PC-9 (cell line): ENCODE data around the gene CRADD. TPM values are rescaled to one million over a fixed set of nuclear protein-coding genes. Genes with fewer than 3 reads are reported as not detected.
"Not testable (repeated sequence)": the region's sequence is repeated elsewhere in the genome, so short reads cannot be mapped to it uniquely, and the experiment has no call there.

ENCODE experiments used
- BruUV-seq: library from RNA; stranded (reverse); fragments of 400-500 nt; replicated peaks from 2 replicates; lab custom pipeline; 2021; lab: Mats Ljungman, UMichigan
- CTCF ChIA-PET: fragments of 300-600 bp; sonication (Branson Sonifier 250); formaldehyde crosslinking; loops from one replicate; lab custom pipeline; 2022; ENCODE audit warnings: antibody characterized with exemption; lab: Charles Lee
- POLR2A ChIA-PET: fragments of 300-600 bp; sonication (Branson Sonifier 250); formaldehyde crosslinking; loops from one replicate; lab custom pipeline; 2022; ENCODE audit warnings: antibody characterized with exemption; ENCODE audit not compliant: unreplicated experiment; lab: Charles Lee
- DNase-seq, 2 experiments: peaks; one replicate each; pipeline versions ENCODE4 v3.0.0 to v3.0.0-alpha.2; 2015 to 2022; ENCODE audit warnings: mixed read lengths in 1 of 2
- H2AFZ ChIP-seq: fragments of 200-600 bp; sonication (generic); 2 replicates; pipeline ENCODE4 v1.8.1; 2017; ENCODE audit warnings: antibody characterized with exemption
- H3F3A ChIP-seq: fragments of 200-600 bp; sonication (generic); 2 replicates; pipeline ENCODE4 v1.8.1; 2017; ENCODE audit warnings: antibody characterized with exemption, mild to moderate bottlenecking, low read depth; ENCODE audit not compliant: insufficient read depth
- H3K27ac ChIP-seq: fragments of 200-600 bp; sonication (generic); 2 replicates; pipeline ENCODE4 v1.6.1; 2016; ENCODE audit warnings: mixed run types
- H3K27me3 ChIP-seq: fragments of 200-600 bp; sonication (generic); 2 replicates; pipeline ENCODE4 v1.6.1; 2016; ENCODE audit warnings: low read depth, mixed run types; ENCODE audit not compliant: insufficient read depth
- H3K36me3 ChIP-seq: fragments of 200-600 bp; sonication (generic); 2 replicates; pipeline ENCODE4 v1.6.1; 2016; ENCODE audit warnings: low read depth, mixed run types
- H3K4me1 ChIP-seq: fragments of 200-600 bp; sonication (generic); replicated peaks from 2 replicates; pipeline ENCODE4 v1.6.1; 2016; ENCODE audit warnings: mixed run types; ENCODE audit not compliant: insufficient read depth
- H3K4me2 ChIP-seq: fragments of 200-600 bp; sonication (generic); 2 replicates; pipeline ENCODE4 v1.6.1; 2017; ENCODE audit warnings: mixed run types
- H3K4me3 ChIP-seq: fragments of 200-600 bp; sonication (generic); 2 replicates; pipeline ENCODE4 v1.6.1; 2016; ENCODE audit warnings: mixed run types
- H3K79me2 ChIP-seq: fragments of 200-600 bp; sonication (generic); 2 replicates; pipeline ENCODE4 v1.6.1; 2017; ENCODE audit warnings: low read depth, mixed run types
- H3K9me2 ChIP-seq: fragments of 200-600 bp; sonication (generic); 2 replicates; pipeline ENCODE4 v1.8.1; 2017; ENCODE audit warnings: mild to moderate bottlenecking; ENCODE audit not compliant: insufficient read depth
- H3K9me3 ChIP-seq: fragments of 200-600 bp; sonication (generic); 2 replicates; pipeline ENCODE4 v1.8.1; 2016; ENCODE audit warnings: low read depth; ENCODE audit not compliant: insufficient read depth
- H4K20me1 ChIP-seq: fragments of 200-600 bp; sonication (generic); 2 replicates; pipeline ENCODE4 v1.8.1; 2017; ENCODE audit not compliant: insufficient read depth
- CTCF ChIP-seq: fragments of 200-600 bp; sonication (generic); conservative IDR thresholded peaks from 2 replicates; pipeline ENCODE4 v1.6.1; 2017; ENCODE audit warnings: mixed run types, antibody characterized with exemption, mild to moderate bottlenecking, moderate library complexity
- EZH2 ChIP-seq: fragments of 200-600 bp; sonication (generic); IDR thresholded peaks from 2 replicates; pipeline ENCODE4 v1.8.0; 2017; ENCODE audit warnings: antibody characterized with exemption, low read depth
- intact Hi-C: fragments of 100-400 bp; cut with micrococcal nuclease; formaldehyde crosslinking; loops from one replicate; pipeline ENCODE4 v1.10.0; 2022; ENCODE audit not compliant: unreplicated experiment
- total RNA-seq: library from RNA; stranded (reverse); gene quantifications from 2 replicates; pipeline ENCODE4 v1.2.3, GENCODE V29; 2021

CRADD gene
- total RNA-seq, 1 experiment from 2014 or later, result 7.6 TPM

- BruUV-seq, result no TSS peak
- ChIA-PET POLR2A (no interaction called here), CTCF (no interaction called here)
- 0 out of 2 replicates have a peak overlapping the region, but pooled peaks have one; percentile 11 for H3K4me2 ChIP-seq
- H3F3A ChIP-seq, result peaks cover 6% of the 10 kb centered on the region; the same call in 1 of the 2 replicates
- no peak for TF ChIP-seq EZH2
- TF ChIP-seq CTCF, result no peak
- peaks cover 24% of the 10 kb centered on the region for H3K4me1 ChIP-seq
- no peaks in the 10 kb centered on the region for H3K36me3 ChIP-seq
- H3K27ac ChIP-seq, result no peak overlapping the region
- H3K9me3 ChIP-seq, result no peaks in the 10 kb centered on the region
- no peak overlapping the region for H3K4me3 ChIP-seq
- no peaks in the 10 kb centered on the region for H3K27me3 ChIP-seq
- no peak overlapping the region for H2AFZ ChIP-seq
- DNase-seq, result no peak
- H3K79me2 ChIP-seq, result no peaks in the 10 kb centered on the region
- intact Hi-C loops, result loop anchor here (5.0 kb wide), 2 partner anchors 98 to 313 kb away; partner anchors contain the start of gene SOCS2
- H4K20me1 ChIP-seq, result no peaks in the 10 kb centered on the region
- H3K9me2 ChIP-seq, result no peaks in the 10 kb centered on the region
Measured at GRCh38 chr12:93884794-93885460, 207.8 kb downstream of the CRADD start.

- not testable (repeated sequence) for H3K9me3 ChIP-seq, H2AFZ ChIP-seq, H3K27ac ChIP-seq, BruUV-seq, H3K79me2 ChIP-seq, H3K4me3 ChIP-seq, H3F3A ChIP-seq, H3K27me3 ChIP-seq, H3K9me2 ChIP-seq, H3K4me2 ChIP-seq, H4K20me1 ChIP-seq, H3K36me3 ChIP-seq, DNase-seq
- POLR2A ChIA-PET, result interaction anchor here (0.5 kb wide), 1 partner anchor 1427 kb away, joined by 3 read pairs; no protein-coding TSS in a partner anchor
- intact Hi-C loops, result loop anchor here (5.0 kb wide), 2 partner anchors 99 to 314 kb away; partner anchors contain the start of gene SOCS2
- peaks cover 16% of the 10 kb centered on the region for H3K4me1 ChIP-seq
- CTCF ChIA-PET, result interaction anchor here (0.6 to 0.7 kb wide), 2 partner anchors 93 to 383 kb away, joined by 4 to 7 read pairs; no protein-coding TSS in a partner anchor
Measured at GRCh38 chr12:93885973-93886532, 208.9 kb downstream of the CRADD start.

GRCh38 chr12:93886533-93887511 is 209.6 kb downstream of the CRADD start:
- Histone ChIP-seq H3K27ac (no peak overlapping the region), H3K4me3 (no peak overlapping the region), H3K27me3 (no peaks in the 10 kb centered on the region), H3K9me2 (no peaks in the 10 kb centered on the region), H3K79me2 (no peaks in the 10 kb centered on the region), H2AFZ (no peak overlapping the region), H3F3A (no peaks in the 10 kb centered on the region), H3K9me3 (no peaks in the 10 kb centered on the region), H4K20me1 (no peaks in the 10 kb centered on the region), H3K4me2 (no peak overlapping the region), H3K36me3 (no peaks in the 10 kb centered on the region), H3K4me1 (peaks cover 8% of the 10 kb centered on the region)
- no peak for DNase-seq
- TF ChIP-seq EZH2 (no peak), CTCF (no peak)
- intact Hi-C loops, result loop anchor here (5.0 kb wide), 2 partner anchors 100 to 315 kb away; partner anchors contain the start of gene SOCS2
- POLR2A ChIA-PET, result interaction anchor here (0.6 kb wide), 1 partner anchor 85 kb away, joined by 4 read pairs; no protein-coding TSS in a partner anchor
- no TSS peak for BruUV-seq
- CTCF ChIA-PET, result interaction anchor here (0.6 to 0.7 kb wide), 2 partner anchors 94 to 384 kb away, joined by 4 to 7 read pairs; no protein-coding TSS in a partner anchor
